ENCODE results near the gene ALAD.
A peak's percentile ranks its signal among the peaks of the same experiment; 100 is the strongest.

ALAD gene

DNA sequence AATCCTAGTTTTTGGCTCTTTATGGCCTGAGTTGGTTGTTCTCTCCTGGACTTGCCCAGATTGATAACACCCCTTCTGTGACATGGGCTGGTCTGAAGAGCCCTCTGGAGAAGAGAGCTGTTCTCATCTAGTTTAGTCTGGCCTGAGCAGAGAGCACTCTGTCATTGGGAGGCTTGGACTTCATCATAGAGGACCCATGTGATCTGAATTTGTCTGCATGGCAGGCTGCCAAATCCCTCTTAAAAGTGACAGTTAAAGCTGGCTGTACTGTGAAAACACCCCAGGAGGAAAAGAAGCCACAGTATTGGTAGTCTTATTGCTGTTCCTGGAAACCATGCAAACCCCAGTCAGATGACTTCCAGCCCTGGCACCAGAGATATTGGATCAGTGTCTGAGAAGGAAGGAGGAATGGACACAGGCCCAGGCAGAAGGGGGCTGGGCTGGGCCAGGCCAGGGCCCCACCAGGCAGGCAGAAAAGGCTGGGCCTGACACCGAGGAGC is 57.3 kb downstream of the ALAD start:
- DNase-seq, result peak; percentile 66

- DNase-seq, result no peak
Measured at GRCh38 chr9:113341712-113342410, 59.2 kb downstream of the ALAD start.

- DNase-seq, result peak; percentile 60
Measured at GRCh38 chr9:113340011-113340699, 60.9 kb downstream of the ALAD start, which contains the start of gene WDR31. TSS of gene WDR31 (minus strand) at chr9:113340275. CDS start at chr9:113332022, 8,253 bp downstream.

- DNase-seq, result no peak
Measured at GRCh38 chr9:113337714-113338113, 63.4 kb downstream of the ALAD start.
